Mesothelial cell of epicardium (in vitro differentiated cells): ENCODE measurements around the gene RTN4RL2. TPM values are rescaled to one million over a fixed set of nuclear protein-coding genes. Genes with fewer than 3 reads are reported as not detected.

ENCODE experiments used
- DNase-seq, 2 experiments: peaks; one replicate each; pipeline ENCODE4 v3.0.0; 2021; ENCODE audit warnings: low spot score in 2 of 2; ENCODE audit not compliant: unreplicated experiment in 2 of 2
- H3K27ac Mint-ChIP-seq: 2 replicates; pipeline ENCODE4 v1.8.0; 2021; ENCODE audit warnings: mixed read lengths
- H3K27me3 Mint-ChIP-seq: 2 replicates; pipeline ENCODE4 v1.8.0; 2021; ENCODE audit warnings: low read depth, mixed read lengths
- H3K36me3 Mint-ChIP-seq: 2 replicates; pipeline ENCODE4 v1.8.0; 2021; ENCODE audit warnings: mixed read lengths
- H3K4me1 Mint-ChIP-seq: 2 replicates; pipeline ENCODE4 v1.8.0; 2021; ENCODE audit warnings: mixed read lengths
- H3K4me3 Mint-ChIP-seq: 2 replicates; pipeline ENCODE4 v1.8.0; 2021; ENCODE audit warnings: mild to moderate bottlenecking, moderate library complexity, mixed read lengths
- H3K9me3 Mint-ChIP-seq: 2 replicates; pipeline ENCODE4 v1.8.0; 2021; ENCODE audit warnings: mixed read lengths
- total RNA-seq: library from RNA; stranded (reverse); gene quantifications from 3 replicates; pipeline ENCODE4 v1.2.1, GENCODE V29; 2021
- TF ChIP-seq, protein P1 (sequence below): fragments of 200-600 bp; sonication (generic); IDR thresholded peaks from one replicate; pipeline ENCODE4 v1.5.0; 2021; ENCODE audit warnings: antibody characterized with exemption; ENCODE audit not compliant: unreplicated experiment

RTN4RL2 gene
- total RNA-seq, 1 donor from 2014 or later = 0.38 TPM

DNA sequence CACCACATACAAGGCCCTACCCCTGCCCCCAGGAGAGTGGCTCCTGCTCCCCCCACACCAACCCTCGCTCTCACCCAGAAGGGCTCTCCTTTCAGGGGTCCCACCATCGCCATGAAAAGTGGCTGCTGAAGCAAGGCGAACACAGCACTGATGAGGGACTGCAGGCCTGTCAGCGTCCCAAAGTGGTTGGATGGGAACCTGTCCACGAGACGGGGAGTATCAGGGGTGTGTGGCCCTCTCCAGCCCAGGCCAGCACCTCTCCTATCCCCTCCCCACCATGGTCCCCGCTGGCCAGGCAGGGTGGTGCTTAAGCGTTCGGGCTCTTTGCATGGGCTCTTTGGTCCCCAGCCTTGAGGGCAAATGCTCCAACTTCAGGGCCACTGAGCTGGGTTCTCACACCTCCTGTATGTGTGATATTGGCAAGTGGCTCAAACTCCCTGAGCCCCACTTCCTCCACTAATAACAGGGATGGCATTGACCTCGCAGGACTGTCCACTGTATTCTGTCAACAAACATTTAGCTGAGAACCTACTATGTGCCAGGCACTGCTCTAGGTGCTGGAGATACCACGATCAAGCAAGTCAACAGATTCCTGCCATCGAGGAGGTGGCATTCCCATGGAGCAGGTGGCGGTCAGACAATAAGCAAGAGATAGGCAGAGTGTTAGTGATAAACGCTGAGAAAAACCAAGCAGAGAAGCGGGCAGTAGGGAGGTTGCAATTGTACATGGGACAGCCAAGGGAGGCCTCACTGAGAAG is 26.9 kb downstream of the RTN4RL2 start:
- H3K27me3 Mint-ChIP-seq = peaks cover 26% of the 10 kb centered on the region
- TF ChIP-seq, protein P1, sequence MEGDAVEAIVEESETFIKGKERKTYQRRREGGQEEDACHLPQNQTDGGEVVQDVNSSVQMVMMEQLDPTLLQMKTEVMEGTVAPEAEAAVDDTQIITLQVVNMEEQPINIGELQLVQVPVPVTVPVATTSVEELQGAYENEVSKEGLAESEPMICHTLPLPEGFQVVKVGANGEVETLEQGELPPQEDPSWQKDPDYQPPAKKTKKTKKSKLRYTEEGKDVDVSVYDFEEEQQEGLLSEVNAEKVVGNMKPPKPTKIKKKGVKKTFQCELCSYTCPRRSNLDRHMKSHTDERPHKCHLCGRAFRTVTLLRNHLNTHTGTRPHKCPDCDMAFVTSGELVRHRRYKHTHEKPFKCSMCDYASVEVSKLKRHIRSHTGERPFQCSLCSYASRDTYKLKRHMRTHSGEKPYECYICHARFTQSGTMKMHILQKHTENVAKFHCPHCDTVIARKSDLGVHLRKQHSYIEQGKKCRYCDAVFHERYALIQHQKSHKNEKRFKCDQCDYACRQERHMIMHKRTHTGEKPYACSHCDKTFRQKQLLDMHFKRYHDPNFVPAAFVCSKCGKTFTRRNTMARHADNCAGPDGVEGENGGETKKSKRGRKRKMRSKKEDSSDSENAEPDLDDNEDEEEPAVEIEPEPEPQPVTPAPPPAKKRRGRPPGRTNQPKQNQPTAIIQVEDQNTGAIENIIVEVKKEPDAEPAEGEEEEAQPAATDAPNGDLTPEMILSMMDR = no peak
- no peak overlapping the region for H3K27ac Mint-ChIP-seq
- no peak overlapping the region for H3K4me3 Mint-ChIP-seq
- no peak for DNase-seq
- H3K9me3 Mint-ChIP-seq = no peaks in the 10 kb centered on the region
- H3K4me1 Mint-ChIP-seq = peaks cover 6% of the 10 kb centered on the region
- H3K36me3 Mint-ChIP-seq = no peaks in the 10 kb centered on the region

DNA sequence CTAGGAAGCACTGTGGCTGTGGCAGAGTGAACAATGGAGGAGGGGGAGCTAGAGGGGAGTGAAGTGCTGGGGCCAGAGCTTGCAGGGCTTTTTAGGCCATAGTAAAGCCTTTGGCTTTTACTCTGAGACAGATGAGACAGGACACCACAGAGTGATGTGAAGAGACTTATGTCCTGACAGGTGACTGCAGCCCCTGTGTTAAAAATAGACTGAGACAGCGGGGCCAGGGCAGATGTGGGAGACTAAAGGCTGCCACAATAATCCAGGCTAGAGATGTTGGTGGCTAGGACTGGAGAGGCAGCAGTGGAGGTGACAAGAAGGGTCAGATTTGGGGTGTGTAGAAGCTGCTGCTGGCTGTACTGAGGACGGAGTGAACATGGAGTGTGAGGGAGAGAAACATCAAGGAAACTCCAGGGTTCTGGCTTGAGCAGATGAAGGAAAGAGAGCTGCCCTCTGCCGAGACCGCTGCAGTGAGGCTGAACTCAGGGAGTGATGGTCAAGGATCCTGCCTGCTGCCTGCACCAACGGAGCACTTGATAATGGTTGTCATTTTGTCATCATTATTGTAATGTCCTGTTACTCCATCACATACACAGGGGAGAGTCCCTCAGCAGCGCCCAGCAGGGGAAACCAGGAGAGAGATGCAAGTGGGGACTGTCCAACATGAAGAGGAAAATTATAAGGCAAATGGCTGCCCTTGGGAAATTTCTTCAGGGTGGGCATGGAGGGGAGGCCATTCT is 27.8 kb downstream of the RTN4RL2 start:
- peaks cover 18% of the 10 kb centered on the region for H3K27me3 Mint-ChIP-seq
- peaks cover 3% of the 10 kb centered on the region for H3K4me1 Mint-ChIP-seq
- no peak overlapping the region for H3K27ac Mint-ChIP-seq
- H3K9me3 Mint-ChIP-seq = no peaks in the 10 kb centered on the region
- H3K36me3 Mint-ChIP-seq = no peaks in the 10 kb centered on the region
- H3K4me3 Mint-ChIP-seq = no peak overlapping the region
- TF ChIP-seq, protein P1 = no peak
- no peak for DNase-seq

DNA sequence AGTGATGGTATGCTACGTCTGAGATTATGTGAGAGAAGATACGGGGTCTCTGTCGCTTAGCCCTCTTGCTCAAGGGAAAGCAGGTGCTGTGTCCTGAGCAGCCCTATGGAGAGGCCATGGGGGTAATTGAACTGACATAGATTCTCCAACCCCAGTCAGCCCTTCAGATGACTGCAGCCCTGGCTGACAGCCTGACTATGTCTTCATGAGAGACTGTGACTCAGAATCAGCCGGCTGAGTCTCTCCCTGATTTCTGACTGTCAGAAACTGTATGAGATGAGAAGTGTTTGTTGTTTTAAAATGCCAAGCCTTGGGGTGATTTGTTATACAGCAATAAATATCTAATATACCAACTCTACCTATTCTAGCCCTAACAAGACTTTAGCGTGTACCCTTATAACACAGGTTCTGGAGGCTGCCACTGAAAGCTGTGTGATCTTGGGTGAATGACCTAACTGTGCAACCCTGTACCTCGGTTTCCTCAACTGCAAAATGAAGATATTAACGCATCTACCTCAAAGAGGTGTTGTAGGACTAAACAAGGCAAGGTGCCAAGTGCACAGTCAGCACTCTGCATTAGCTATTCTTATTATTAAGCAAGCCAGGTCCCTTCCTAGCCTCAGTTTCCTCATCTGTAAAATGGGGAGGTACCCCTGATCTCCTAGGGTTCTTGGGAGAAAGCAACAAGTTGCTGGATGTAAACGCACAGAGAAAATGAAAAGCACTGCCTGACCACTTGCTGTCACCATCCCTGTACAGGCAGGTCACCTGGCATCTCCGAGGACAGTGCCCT is 30.3 kb downstream of the RTN4RL2 start:
- no peak overlapping the region for H3K27ac Mint-ChIP-seq
- no peaks in the 10 kb centered on the region for H3K9me3 Mint-ChIP-seq
- H3K4me1 Mint-ChIP-seq = no peaks in the 10 kb centered on the region

DNA sequence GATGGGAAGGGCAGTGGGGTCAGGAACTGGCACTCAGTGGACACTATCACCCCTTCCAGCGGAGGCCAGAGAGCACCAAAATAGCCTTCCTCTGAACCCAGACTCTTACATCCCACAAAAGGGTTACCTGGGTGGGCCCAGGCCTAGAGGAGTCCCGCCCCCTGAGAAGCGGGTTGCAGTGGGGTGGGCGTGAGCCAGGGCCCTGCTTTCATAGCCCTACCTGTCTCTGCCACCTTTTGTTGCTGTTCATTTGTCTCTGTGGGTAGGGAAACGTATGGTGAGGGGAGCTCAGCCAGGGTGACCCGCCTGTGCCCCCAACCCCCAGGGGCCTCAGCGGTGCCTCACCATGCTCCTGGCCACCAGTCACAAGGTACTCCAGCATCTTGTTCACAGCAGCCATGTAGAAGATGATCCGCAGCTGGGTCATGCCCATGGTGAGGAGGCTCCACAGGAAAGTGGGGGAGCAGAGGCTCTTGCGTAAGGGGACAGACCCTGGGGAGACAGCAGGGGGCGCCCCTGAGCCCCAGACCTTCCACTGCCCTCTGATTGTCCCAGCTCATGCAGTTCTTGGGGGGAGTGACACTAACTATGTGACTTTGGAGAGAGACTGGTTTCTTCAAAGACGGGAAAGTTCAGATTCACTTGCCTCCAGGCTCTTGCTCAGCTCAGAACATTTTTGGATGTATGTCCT is 31.2 kb downstream of the RTN4RL2 start:
- H3K4me1 Mint-ChIP-seq = no peaks in the 10 kb centered on the region
- no peak for DNase-seq
- no peak overlapping the region for H3K4me3 Mint-ChIP-seq
- no peaks in the 10 kb centered on the region for H3K36me3 Mint-ChIP-seq
- TF ChIP-seq, protein P1 = peak; percentile 38
- H3K27me3 Mint-ChIP-seq = no peaks in the 10 kb centered on the region
- no peaks in the 10 kb centered on the region for H3K9me3 Mint-ChIP-seq
- H3K27ac Mint-ChIP-seq = no peak overlapping the region

More for the DNA sequence above, 30.3 kb downstream of the RTN4RL2 start:
- Mint-ChIP-seq H3K27me3 (no peaks in the 10 kb centered on the region), H3K36me3 (no peaks in the 10 kb centered on the region), H3K4me3 (no peak overlapping the region)
- TF ChIP-seq, protein P1 = no peak
- DNase-seq = no peak
